ENCODE results near the gene LRRC37A3.

Gene LRRC37A3

DNA sequence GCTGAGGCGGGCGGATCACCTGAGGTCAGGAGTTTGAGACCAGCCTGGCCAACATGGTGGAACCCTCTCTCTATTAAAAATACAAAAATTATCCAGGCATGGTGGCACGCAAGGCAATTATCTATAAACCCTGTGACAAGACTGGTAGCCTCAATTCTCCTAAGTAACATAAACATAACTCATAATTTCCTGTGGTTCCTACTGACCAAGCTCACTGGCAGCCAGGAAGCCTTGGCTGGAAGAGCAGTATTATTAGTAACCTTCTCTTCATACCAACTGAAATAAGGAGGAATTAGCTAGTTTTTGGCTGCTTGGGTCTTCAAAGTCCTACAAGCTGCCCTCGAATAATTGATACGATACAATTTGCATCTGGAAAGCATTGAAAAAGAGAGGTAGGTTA lies 31.6 kb upstream of the LRRC37A3 start:
- no peak overlapping the region for H3K4me3 ChIP-seq (ENCODE audit: control insufficient read depth, low read depth, low read length)
- TF ChIP-seq CTCF (conservative IDR thresholded peaks at IDR 0.05; ENCODE audit: control insufficient read depth, insufficient read depth, low read depth, low read length): no peak
- no peak for DNase-seq (ENCODE audit: low read depth)

DNA sequence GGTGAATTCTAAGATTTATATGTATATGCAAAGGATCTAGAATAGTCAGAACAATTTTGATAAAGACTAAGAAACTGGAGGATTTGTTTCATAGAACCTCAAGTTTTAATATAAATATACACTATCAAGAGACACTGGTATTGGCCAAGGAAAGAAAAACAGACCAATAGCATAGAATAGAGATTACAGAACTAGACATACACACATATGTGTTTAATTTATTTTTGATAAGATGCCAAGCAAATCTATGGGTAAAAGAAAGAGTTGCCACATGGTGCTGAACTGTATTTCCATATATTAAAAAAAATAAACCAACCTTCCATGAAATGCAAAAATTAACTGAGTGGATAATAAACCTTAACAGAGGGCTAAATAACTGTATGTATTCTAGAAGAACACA lies 27.9 kb upstream of the LRRC37A3 start:
- no peak for TF ChIP-seq CTCF (conservative IDR thresholded peaks at IDR 0.05; ENCODE audit: control insufficient read depth, insufficient read depth, low read depth, low read length)
- H3K4me3 ChIP-seq (ENCODE audit: control insufficient read depth, low read depth, low read length): no peak overlapping the region
- no peak for DNase-seq (ENCODE audit: low read depth)

GRCh38 chr17:64941761-64942160 lies 22.5 kb upstream of the LRRC37A3 start:
- H3K4me3 ChIP-seq (ENCODE audit: control insufficient read depth, low read depth, low read length): no peak overlapping the region
- no peak for DNase-seq (ENCODE audit: low read depth)
- TF ChIP-seq CTCF (conservative IDR thresholded peaks at IDR 0.05; ENCODE audit: control insufficient read depth, insufficient read depth, low read depth, low read length): no peak

GRCh38 chr17:64941045-64941444 lies 21.8 kb upstream of the LRRC37A3 start:
- no peak overlapping the region for H3K4me3 ChIP-seq (ENCODE audit: control insufficient read depth, low read depth, low read length)
- DNase-seq (ENCODE audit: low read depth): no peak
- no peak for TF ChIP-seq CTCF (conservative IDR thresholded peaks at IDR 0.05; ENCODE audit: control insufficient read depth, insufficient read depth, low read depth, low read length)

GRCh38 chr17:64940055-64940454 lies 20.8 kb upstream of the LRRC37A3 start:
- no peak overlapping the region for H3K4me3 ChIP-seq (ENCODE audit: control insufficient read depth, low read depth, low read length)

DNA sequence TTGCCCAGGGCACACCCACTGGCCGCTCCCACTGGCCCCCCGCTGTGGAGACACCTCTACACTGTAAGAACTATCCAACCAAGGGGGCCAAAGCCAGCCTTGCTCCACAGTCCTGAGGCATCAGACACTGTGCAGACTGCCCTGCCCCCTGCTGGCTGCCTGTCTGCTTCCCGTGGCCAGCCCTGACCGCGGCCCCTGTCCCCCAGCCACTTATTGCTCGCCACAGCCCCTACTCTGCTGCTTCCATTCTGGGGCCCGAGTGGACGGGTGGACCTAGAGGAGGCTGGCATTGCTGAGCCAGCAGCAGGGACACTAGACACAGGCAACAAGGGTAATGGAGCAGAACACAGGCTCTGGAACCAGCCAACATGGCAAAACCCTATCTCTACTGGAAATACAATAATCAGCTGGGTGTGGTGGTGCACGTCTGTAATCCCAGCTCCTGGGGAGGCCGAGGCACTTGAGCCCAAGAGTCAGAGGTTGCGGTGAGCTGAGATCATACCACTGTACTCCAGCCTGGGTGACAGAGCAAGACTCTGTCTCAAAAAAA lies 19.7 kb upstream of the LRRC37A3 start:
- peak; percentile 26 for DNase-seq (ENCODE audit: low read depth)
- TF ChIP-seq CTCF (conservative IDR thresholded peaks at IDR 0.05; ENCODE audit: control insufficient read depth, insufficient read depth, low read depth, low read length): peak; percentile 51
- no peak overlapping the region for H3K4me3 ChIP-seq (ENCODE audit: control insufficient read depth, low read depth, low read length)

More at GRCh38 chr17:64940055-64940454, 20.8 kb upstream of the LRRC37A3 start:
- DNase-seq (ENCODE audit: low read depth): no peak
- TF ChIP-seq CTCF (conservative IDR thresholded peaks at IDR 0.05; ENCODE audit: control insufficient read depth, insufficient read depth, low read depth, low read length): no peak

- TF ChIP-seq CTCF (conservative IDR thresholded peaks at IDR 0.05; ENCODE audit: control insufficient read depth, insufficient read depth, low read depth, low read length): no peak
- no peak for DNase-seq (ENCODE audit: low read depth)
These were observed 19.0 kb upstream of the LRRC37A3 start for GRCh38 chr17:64938290-64938689.

More at GRCh38 chr17:64938290-64938689, 19.0 kb upstream of the LRRC37A3 start:
- H3K4me3 ChIP-seq (ENCODE audit: control insufficient read depth, low read depth, low read length): no peak overlapping the region

All from fibroblast of mammary gland (primary cell).